HepG2 (cell line): Measurements from ENCODE around the gene PET100. TPM values are rescaled to one million over a fixed set of nuclear protein-coding genes. Genes with fewer than 3 reads are reported as not detected.
A peak's percentile ranks its signal among the peaks of the same experiment; 100 is the strongest.

Experiments
- AFF4 ChIP-seq: sonication (generic); formaldehyde crosslinking; IDR thresholded peaks from 2 replicates; pipeline ENCODE4 v1.4.0; 2020; ENCODE audit warnings: missing genetic modification reagents
- ARID2 ChIP-seq: sonication (generic); formaldehyde crosslinking; IDR thresholded peaks from 2 replicates; pipeline ENCODE4 v1.8.1; 2022; ENCODE audit warnings: mild to moderate bottlenecking, missing genetic modification reagents, borderline replicate concordance
- KDM4B ChIP-seq: sonication (generic); formaldehyde crosslinking; IDR thresholded peaks from 2 replicates; pipeline ENCODE4 v1.4.0; 2020; ENCODE audit warnings: missing genetic modification reagents
- PAF1 ChIP-seq: IDR thresholded peaks from 2 replicates; pipeline ENCODE4 v1.6.1; 2016; ENCODE audit warnings: missing genetic modification reagents, missing compliant biosample characterization
- PBX2 ChIP-seq: IDR thresholded peaks from 2 replicates; pipeline ENCODE4 v1.6.1; 2016; ENCODE audit warnings: control low read depth
- POLR2A ChIP-seq, 2 experiments: IDR thresholded peaks; 2 replicates each; pipeline ENCODE4 v1.6.1; 2011; ENCODE audit warnings: low read depth in 2 of 2, low read length in 2 of 2, mild to moderate bottlenecking in 1 of 2, moderate library complexity in 1 of 2; ENCODE audit not compliant: insufficient read depth in 1 of 2
- RORA ChIP-seq: sonication (generic); formaldehyde crosslinking; IDR thresholded peaks from 2 replicates; pipeline ENCODE4 v1.5.0; 2020; ENCODE audit warnings: mild to moderate bottlenecking, missing genetic modification reagents, moderate library complexity
- TAF1 ChIP-seq: sonication (generic); formaldehyde crosslinking; IDR thresholded peaks from 2 replicates; pipeline ENCODE4 v1.4.0; 2020; ENCODE audit warnings: missing genetic modification reagents
- ZNF251 ChIP-seq: sonication (generic); formaldehyde crosslinking; IDR thresholded peaks from 2 replicates; pipeline ENCODE4 v1.9.0; 2021; ENCODE audit warnings: mild to moderate bottlenecking, missing genetic modification reagents
- polyA plus RNA-seq, 8 experiments: library from polyadenylated mRNA; depleted of rRNA in 3 of 8; stranded (reverse) in 7 of 8; unstranded in 1 of 8; fragments of >200 nt; fragmentation: Illumina TruSeq in 4 of 8; extraction: Trizol in 4 of 8; gene quantifications; 2 replicates each; pipeline versions ENCODE4 v1.2.1 to v1.2.3, GENCODE V29; 2011 to 2016; ENCODE audit warnings: low read depth in 4 of 8, missing spikeins in 1 of 8, mixed read lengths in 1 of 8; ENCODE audit not compliant: insufficient read depth in 1 of 8
- total RNA-seq, 5 experiments: library from RNA; depleted of rRNA; stranded (reverse); fragments of >200 nt; fragmentation: Illumina TruSeq; extraction: Trizol; gene quantifications; 2 replicates each; pipeline ENCODE4 v1.2.3, GENCODE V29; 2016; ENCODE audit warnings: low read depth in 1 of 5
- TF ChIP-seq, protein P1 (sequence below): sonication (generic); formaldehyde crosslinking; IDR thresholded peaks from 2 replicates; pipeline ENCODE4 v1.4.0; 2020; ENCODE audit warnings: missing genetic modification reagents, borderline replicate concordance
- TF ChIP-seq, protein P2 (sequence below): sonication (generic); formaldehyde crosslinking; IDR thresholded peaks from 2 replicates; pipeline ENCODE4 v1.4.0; 2020; ENCODE audit warnings: mild to moderate bottlenecking, missing genetic modification reagents

The PET100 gene
- total and polyA plus RNA-seq, 2 of the 13 experiments (the other 11 are each of a cell fraction or from before 2014, with no cell fraction given) = 22.3 to 66.5 TPM

DNA sequence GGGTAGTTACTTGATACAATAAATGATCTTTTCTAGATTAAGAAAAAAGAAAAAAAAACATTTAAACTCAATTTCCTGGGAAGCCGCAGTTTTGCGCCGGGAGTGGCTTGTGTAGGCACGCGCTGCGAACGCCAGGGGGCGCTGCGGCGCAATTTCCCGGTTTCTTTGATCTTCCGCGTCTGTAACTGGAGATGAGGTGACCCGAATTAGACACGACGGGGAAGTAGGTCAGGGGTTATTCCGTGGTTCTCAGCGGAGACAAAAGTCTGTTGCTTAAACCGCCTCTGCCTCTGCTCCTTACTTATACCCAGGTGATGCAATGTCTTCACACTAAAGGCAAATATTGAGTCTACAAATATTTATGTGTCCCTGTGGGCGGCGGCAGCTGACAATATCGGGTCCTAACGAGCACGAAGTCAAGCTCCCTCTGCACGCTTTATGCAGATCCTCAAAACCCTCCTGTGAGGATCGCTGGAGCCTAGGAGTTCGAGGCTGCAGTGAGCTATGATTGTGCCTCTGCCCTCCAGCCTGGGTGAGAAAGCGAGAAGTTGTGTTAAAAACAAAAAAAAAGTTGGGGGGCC lies 22.6 kb downstream of the PET100 start (continued):
- TF ChIP-seq PBX2 (CRISPR knock-in tag) = no peak
- no peak for TF ChIP-seq ZNF251 (CRISPR knock-in tag)
- peak; percentile 75; the same call in 1 of the 2 replicates for TF ChIP-seq KDM4B
- TF ChIP-seq, protein P1, sequence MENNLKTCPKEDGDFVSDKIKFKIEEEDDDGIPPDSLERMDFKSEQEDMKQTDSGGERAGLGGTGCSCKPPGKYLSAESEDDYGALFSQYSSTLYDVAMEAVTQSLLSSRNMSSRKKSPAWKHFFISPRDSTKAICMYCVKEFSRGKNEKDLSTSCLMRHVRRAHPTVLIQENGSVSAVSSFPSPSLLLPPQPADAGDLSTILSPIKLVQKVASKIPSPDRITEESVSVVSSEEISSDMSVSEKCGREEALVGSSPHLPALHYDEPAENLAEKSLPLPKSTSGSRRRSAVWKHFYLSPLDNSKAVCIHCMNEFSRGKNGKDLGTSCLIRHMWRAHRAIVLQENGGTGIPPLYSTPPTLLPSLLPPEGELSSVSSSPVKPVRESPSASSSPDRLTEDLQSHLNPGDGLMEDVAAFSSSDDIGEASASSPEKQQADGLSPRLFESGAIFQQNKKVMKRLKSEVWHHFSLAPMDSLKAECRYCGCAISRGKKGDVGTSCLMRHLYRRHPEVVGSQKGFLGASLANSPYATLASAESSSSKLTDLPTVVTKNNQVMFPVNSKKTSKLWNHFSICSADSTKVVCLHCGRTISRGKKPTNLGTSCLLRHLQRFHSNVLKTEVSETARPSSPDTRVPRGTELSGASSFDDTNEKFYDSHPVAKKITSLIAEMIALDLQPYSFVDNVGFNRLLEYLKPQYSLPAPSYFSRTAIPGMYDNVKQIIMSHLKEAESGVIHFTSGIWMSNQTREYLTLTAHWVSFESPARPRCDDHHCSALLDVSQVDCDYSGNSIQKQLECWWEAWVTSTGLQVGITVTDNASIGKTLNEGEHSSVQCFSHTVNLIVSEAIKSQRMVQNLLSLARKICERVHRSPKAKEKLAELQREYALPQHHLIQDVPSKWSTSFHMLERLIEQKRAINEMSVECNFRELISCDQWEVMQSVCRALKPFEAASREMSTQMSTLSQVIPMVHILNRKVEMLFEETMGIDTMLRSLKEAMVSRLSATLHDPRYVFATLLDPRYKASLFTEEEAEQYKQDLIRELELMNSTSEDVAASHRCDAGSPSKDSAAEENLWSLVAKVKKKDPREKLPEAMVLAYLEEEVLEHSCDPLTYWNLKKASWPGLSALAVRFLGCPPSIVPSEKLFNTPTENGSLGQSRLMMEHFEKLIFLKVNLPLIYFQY (CRISPR knock-in tag) = peak; percentile 72
- no peak for TF ChIP-seq AFF4 (CRISPR knock-in tag)
- TF ChIP-seq TAF1 = no peak
- TF ChIP-seq POLR2A (IDR thresholded peaks at IDR 0.05; ENCODE audit: insufficient read depth in 1 of 2, low read depth in 2 of 2, low read length in 2 of 2) = no peak
- TF ChIP-seq, protein P2, sequence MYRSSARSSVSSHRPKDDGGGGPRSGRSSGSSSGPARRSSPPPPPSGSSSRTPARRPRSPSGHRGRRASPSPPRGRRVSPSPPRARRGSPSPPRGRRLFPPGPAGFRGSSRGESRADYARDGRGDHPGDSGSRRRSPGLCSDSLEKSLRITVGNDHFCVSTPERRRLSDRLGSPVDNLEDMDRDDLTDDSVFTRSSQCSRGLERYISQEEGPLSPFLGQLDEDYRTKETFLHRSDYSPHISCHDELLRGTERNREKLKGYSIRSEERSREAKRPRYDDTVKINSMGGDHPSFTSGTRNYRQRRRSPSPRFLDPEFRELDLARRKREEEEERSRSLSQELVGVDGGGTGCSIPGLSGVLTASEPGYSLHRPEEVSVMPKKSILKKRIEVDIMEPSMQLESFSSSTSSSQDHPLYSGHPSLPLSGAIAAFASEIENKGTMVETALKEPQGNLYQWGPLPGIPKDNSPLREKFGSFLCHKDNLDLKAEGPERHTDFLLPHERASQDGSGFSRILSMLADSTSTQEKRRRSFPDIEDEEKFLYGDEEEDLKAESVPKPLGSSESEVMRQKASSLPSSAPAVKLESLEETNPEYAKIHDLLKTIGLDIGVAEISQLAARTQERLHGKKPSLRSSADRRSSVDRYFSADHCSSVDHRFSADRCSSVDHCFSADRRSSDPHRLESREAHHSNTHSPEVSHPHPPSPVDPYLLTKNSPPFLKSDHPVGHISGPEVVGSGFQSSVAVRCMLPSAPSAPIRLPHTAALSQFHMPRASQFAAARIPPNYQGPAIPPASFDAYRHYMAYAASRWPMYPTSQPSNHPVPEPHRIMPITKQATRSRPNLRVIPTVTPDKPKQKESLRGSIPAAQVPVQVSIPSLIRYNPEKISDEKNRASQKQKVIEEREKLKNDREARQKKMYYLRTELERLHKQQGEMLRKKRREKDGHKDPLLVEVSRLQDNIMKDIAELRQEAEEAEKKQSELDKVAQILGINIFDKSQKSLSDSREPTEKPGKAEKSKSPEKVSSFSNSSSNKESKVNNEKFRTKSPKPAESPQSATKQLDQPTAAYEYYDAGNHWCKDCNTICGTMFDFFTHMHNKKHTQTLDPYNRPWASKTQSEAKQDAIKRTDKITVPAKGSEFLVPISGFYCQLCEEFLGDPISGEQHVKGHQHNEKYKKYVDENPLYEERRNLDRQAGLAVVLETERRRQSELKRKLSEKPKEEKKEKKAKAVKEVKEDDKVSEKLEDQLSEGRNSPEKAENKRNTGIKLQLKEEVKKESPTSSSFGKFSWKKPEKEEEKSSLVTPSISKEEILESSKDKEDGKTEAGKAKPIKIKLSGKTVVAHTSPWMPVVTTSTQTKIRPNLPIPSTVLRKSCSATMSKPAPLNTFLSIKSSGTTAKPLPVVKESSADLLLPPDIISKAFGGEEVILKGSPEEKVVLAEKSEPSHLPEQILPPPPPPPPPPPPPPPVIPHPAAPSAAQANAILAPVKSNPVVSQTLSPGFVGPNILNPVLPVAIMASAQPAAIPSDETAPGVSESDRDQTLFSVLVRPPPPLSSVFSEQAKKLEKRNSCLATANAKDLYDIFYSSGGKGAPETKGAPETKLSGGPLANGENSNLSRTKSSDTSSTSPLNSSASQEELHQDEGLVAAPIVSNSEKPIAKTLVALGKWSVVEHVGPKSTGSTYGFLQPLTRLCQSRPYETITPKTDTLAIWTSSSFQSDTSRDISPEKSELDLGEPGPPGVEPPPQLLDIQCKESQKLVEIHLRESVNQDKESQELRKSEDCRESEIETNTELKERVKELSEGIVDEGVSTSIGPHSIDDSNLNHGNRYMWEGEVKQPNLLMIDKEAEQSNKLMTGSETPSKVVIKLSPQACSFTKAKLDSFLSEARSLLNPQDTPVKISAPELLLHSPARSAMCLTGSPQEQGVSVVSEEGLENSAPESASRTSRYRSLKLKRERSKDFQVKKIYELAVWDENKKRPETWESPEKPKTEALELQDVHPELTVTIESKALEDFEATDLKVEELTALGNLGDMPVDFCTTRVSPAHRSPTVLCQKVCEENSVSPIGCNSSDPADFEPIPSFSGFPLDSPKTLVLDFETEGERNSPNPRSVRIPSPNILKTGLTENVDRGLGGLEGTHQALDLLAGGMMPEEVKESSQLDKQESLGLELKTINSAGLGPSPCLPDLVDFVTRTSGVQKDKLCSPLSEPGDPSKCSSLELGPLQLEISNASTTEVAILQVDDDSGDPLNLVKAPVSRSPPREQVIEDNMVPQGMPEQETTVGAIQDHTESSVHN (CRISPR knock-in tag) = no peak
- TF ChIP-seq RORA (CRISPR knock-in tag) = 0 out of 2 replicates have a peak, but pooled peaks have one; percentile 75
- TF ChIP-seq PAF1 (CRISPR knock-in tag) = no peak
- TF ChIP-seq ARID2 (CRISPR knock-in tag) = peak; percentile 51; the same call in 1 of the 2 replicates
